Measurements from ENCODE around the gene GLS2. TPM values are rescaled to one million over a fixed set of nuclear protein-coding genes. Genes with fewer than 3 reads are reported as not detected.

GLS2 gene
- total and polyA plus RNA-seq, 9 of the 15 experiments (the other 6 are each of a cell fraction or from before 2014, with no cell fraction given), result 0.11 TPM; not detected in 8

DNA sequence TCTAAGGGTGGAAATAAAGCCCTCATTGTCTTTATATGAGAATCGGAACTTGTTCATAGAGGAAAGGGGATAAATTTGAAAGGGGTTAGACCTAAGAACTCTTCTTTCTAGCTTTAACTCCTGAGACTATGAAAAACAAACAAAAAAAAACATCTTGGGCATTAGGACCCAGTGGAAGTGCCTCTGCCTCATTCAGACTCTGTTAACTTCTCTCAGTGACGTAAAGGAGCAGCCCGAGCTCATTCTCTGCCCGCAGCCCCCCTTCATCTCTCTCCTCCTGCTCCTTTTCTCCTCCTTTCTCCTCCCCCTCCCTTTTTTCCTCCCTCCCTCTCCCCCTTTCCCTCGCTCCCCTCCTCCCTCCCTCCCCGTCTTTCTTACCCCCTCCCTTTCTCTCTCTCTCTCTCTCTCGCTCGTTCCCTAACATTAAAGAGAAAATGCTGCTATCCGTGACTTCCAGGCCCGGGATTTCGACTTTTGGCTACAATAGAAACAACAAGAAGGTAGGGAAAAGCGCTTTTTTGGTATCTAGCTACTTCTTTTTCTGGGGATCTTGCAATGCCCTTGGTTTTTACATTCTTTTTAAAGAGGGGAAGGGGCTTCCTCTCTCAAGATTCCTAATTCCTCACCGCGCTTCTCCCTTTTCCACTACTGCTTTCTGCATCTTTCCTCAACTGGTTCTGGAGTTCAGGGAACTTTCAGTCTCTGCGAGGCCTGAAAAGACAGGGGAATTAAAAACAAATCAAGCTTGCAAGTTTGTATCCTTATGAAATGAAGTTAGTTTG lies 33.8 kb upstream of the GLS2 start, which contains the start of gene RBMS2 (continued):
- TF ChIP-seq, protein P1, sequence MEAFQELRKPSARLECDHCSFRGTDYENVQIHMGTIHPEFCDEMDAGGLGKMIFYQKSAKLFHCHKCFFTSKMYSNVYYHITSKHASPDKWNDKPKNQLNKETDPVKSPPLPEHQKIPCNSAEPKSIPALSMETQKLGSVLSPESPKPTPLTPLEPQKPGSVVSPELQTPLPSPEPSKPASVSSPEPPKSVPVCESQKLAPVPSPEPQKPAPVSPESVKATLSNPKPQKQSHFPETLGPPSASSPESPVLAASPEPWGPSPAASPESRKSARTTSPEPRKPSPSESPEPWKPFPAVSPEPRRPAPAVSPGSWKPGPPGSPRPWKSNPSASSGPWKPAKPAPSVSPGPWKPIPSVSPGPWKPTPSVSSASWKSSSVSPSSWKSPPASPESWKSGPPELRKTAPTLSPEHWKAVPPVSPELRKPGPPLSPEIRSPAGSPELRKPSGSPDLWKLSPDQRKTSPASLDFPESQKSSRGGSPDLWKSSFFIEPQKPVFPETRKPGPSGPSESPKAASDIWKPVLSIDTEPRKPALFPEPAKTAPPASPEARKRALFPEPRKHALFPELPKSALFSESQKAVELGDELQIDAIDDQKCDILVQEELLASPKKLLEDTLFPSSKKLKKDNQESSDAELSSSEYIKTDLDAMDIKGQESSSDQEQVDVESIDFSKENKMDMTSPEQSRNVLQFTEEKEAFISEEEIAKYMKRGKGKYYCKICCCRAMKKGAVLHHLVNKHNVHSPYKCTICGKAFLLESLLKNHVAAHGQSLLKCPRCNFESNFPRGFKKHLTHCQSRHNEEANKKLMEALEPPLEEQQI (IDR thresholded peaks at IDR 0.05), result peak; percentile 33; the same call in 1 of the 2 replicates
- TF ChIP-seq MYNN (IDR thresholded peaks at IDR 0.05), result no peak
- no peak for TF ChIP-seq MYNN (CRISPR knock-in tag; IDR thresholded peaks at IDR 0.05)
- TF ChIP-seq, protein P2, sequence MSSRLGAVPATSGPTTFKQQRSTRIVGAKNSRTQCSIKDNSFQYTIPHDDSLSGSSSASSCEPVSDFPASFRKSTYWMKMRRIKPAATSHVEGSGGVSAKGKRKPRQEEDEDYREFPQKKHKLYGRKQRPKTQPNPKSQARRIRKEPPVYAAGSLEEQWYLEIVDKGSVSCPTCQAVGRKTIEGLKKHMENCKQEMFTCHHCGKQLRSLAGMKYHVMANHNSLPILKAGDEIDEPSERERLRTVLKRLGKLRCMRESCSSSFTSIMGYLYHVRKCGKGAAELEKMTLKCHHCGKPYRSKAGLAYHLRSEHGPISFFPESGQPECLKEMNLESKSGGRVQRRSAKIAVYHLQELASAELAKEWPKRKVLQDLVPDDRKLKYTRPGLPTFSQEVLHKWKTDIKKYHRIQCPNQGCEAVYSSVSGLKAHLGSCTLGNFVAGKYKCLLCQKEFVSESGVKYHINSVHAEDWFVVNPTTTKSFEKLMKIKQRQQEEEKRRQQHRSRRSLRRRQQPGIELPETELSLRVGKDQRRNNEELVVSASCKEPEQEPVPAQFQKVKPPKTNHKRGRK (tag; IDR thresholded peaks at IDR 0.05), result peak; percentile 96
- TF ChIP-seq GABPA (tag; conservative IDR thresholded peaks at IDR 0.05; ENCODE audit: low read depth), result no peak
- no peak for TF ChIP-seq FOS (IDR thresholded peaks at IDR 0.05; ENCODE audit: extremely low read depth, insufficient read length)
- peak; percentile 87 for TF ChIP-seq CREM (IDR thresholded peaks at IDR 0.05; ENCODE audit: low read depth)
- TF ChIP-seq BRCA1 (IDR thresholded peaks at IDR 0.05), result no peak
- no peak for TF ChIP-seq BRCA1 (CRISPR knock-in tag; IDR thresholded peaks at IDR 0.05)
- TF ChIP-seq FOSL1 (tag; conservative IDR thresholded peaks at IDR 0.05), result 0 out of 2 replicates have a peak, but pooled peaks have one; percentile 16
- TF ChIP-seq ATF1 (CRISPR knock-in tag; IDR thresholded peaks at IDR 0.05), result no peak
- TF ChIP-seq ATF1 (tag; IDR thresholded peaks at IDR 0.05), result peak; percentile 79
- TF ChIP-seq, protein P3, sequence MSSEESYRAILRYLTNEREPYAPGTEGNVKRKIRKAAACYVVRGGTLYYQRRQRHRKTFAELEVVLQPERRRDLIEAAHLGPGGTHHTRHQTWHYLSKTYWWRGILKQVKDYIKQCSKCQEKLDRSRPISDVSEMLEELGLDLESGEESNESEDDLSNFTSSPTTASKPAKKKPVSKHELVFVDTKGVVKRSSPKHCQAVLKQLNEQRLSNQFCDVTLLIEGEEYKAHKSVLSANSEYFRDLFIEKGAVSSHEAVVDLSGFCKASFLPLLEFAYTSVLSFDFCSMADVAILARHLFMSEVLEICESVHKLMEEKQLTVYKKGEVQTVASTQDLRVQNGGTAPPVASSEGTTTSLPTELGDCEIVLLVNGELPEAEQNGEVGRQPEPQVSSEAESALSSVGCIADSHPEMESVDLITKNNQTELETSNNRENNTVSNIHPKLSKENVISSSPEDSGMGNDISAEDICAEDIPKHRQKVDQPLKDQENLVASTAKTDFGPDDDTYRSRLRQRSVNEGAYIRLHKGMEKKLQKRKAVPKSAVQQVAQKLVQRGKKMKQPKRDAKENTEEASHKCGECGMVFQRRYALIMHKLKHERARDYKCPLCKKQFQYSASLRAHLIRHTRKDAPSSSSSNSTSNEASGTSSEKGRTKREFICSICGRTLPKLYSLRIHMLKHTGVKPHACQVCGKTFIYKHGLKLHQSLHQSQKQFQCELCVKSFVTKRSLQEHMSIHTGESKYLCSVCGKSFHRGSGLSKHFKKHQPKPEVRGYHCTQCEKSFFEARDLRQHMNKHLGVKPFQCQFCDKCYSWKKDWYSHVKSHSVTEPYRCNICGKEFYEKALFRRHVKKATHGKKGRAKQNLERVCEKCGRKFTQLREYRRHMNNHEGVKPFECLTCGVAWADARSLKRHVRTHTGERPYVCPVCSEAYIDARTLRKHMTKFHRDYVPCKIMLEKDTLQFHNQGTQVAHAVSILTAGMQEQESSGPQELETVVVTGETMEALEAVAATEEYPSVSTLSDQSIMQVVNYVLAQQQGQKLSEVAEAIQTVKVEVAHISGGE (CRISPR knock-in tag; IDR thresholded peaks at IDR 0.05), result no peak
- TF ChIP-seq ZNF780A (CRISPR knock-in tag; IDR thresholded peaks at IDR 0.05), result no peak
- TF ChIP-seq, protein P4, sequence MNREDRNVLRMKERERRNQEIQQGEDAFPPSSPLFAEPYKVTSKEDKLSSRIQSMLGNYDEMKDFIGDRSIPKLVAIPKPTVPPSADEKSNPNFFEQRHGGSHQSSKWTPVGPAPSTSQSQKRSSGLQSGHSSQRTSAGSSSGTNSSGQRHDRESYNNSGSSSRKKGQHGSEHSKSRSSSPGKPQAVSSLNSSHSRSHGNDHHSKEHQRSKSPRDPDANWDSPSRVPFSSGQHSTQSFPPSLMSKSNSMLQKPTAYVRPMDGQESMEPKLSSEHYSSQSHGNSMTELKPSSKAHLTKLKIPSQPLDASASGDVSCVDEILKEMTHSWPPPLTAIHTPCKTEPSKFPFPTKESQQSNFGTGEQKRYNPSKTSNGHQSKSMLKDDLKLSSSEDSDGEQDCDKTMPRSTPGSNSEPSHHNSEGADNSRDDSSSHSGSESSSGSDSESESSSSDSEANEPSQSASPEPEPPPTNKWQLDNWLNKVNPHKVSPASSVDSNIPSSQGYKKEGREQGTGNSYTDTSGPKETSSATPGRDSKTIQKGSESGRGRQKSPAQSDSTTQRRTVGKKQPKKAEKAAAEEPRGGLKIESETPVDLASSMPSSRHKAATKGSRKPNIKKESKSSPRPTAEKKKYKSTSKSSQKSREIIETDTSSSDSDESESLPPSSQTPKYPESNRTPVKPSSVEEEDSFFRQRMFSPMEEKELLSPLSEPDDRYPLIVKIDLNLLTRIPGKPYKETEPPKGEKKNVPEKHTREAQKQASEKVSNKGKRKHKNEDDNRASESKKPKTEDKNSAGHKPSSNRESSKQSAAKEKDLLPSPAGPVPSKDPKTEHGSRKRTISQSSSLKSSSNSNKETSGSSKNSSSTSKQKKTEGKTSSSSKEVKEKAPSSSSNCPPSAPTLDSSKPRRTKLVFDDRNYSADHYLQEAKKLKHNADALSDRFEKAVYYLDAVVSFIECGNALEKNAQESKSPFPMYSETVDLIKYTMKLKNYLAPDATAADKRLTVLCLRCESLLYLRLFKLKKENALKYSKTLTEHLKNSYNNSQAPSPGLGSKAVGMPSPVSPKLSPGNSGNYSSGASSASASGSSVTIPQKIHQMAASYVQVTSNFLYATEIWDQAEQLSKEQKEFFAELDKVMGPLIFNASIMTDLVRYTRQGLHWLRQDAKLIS (CRISPR knock-in tag; IDR thresholded peaks at IDR 0.05), result no peak

Data from K562 (cell line).